ENCODE results near the gene MRPL36. TPM values are rescaled to one million over a fixed set of nuclear protein-coding genes. Genes with fewer than 3 reads are reported as not detected.
A peak's percentile ranks its signal among the peaks of the same experiment; 100 is the strongest.

The MRPL36 gene
- total RNA-seq, 1 donor from 2014 or later: 57.4 TPM

- peaks cover 4% of the 10 kb centered on the region for H3K27me3 ChIP-seq (ENCODE audit: low read depth)
- peaks cover 8% of the 10 kb centered on the region for H3K4me1 ChIP-seq
- TF ChIP-seq, protein P1, sequence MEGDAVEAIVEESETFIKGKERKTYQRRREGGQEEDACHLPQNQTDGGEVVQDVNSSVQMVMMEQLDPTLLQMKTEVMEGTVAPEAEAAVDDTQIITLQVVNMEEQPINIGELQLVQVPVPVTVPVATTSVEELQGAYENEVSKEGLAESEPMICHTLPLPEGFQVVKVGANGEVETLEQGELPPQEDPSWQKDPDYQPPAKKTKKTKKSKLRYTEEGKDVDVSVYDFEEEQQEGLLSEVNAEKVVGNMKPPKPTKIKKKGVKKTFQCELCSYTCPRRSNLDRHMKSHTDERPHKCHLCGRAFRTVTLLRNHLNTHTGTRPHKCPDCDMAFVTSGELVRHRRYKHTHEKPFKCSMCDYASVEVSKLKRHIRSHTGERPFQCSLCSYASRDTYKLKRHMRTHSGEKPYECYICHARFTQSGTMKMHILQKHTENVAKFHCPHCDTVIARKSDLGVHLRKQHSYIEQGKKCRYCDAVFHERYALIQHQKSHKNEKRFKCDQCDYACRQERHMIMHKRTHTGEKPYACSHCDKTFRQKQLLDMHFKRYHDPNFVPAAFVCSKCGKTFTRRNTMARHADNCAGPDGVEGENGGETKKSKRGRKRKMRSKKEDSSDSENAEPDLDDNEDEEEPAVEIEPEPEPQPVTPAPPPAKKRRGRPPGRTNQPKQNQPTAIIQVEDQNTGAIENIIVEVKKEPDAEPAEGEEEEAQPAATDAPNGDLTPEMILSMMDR (IDR thresholded peaks at IDR 0.05; ENCODE audit: borderline replicate concordance): no peak
- no peak overlapping the region for H3K4me3 ChIP-seq
- H3K27ac ChIP-seq (replicated peaks): no peak overlapping the region
- no peaks in the 10 kb centered on the region for H3K36me3 ChIP-seq
- intact Hi-C loops (cut with micrococcal nuclease): no loop called here
- DNase-seq: no peak
- H3K9me3 ChIP-seq (replicated peaks): no peaks in the 10 kb centered on the region
Observed at GRCh38 chr5:1779021-1779680, 20.5 kb downstream of the MRPL36 start.

GRCh38 chr5:1778138-1779020 lies 21.3 kb downstream of the MRPL36 start:
- intact Hi-C loops (cut with micrococcal nuclease): no loop called here
- no peak overlapping the region for H3K4me3 ChIP-seq
- no peaks in the 10 kb centered on the region for H3K9me3 ChIP-seq (replicated peaks)
- TF ChIP-seq, protein P1 (IDR thresholded peaks at IDR 0.05; ENCODE audit: borderline replicate concordance): no peak
- H3K27me3 ChIP-seq (ENCODE audit: low read depth): peaks cover 2% of the 10 kb centered on the region
- H3K4me1 ChIP-seq: peaks cover 7% of the 10 kb centered on the region
- no peaks in the 10 kb centered on the region for H3K36me3 ChIP-seq
- H3K27ac ChIP-seq (replicated peaks): no peak overlapping the region
- DNase-seq: no peak

- Histone ChIP-seq H3K9me3 (replicated peaks) (no peaks in the 10 kb centered on the region), H3K27ac (replicated peaks) (no peak overlapping the region), H3K4me3 (no peak overlapping the region), H3K27me3 (ENCODE audit: low read depth) (peaks cover 2% of the 10 kb centered on the region), H3K4me1 (no peaks in the 10 kb centered on the region), H3K36me3 (no peaks in the 10 kb centered on the region)
- TF ChIP-seq, protein P1 (IDR thresholded peaks at IDR 0.05; ENCODE audit: borderline replicate concordance): no peak
- DNase-seq: no peak
- intact Hi-C loops (cut with micrococcal nuclease): no loop called here
Observed at GRCh38 chr5:1777281-1778137, 22.1 kb downstream of the MRPL36 start.

- no peak for DNase-seq
- intact Hi-C loops (cut with micrococcal nuclease): no loop called here
- Histone ChIP-seq H3K4me3 (no peak overlapping the region), H3K27me3 (ENCODE audit: low read depth) (peaks cover 2% of the 10 kb centered on the region), H3K36me3 (no peaks in the 10 kb centered on the region), H3K9me3 (replicated peaks) (no peaks in the 10 kb centered on the region), H3K4me1 (no peaks in the 10 kb centered on the region), H3K27ac (replicated peaks) (no peak overlapping the region)
- TF ChIP-seq, protein P1 (IDR thresholded peaks at IDR 0.05; ENCODE audit: borderline replicate concordance): no peak
Observed at GRCh38 chr5:1776831-1777230, 22.8 kb downstream of the MRPL36 start.

- Histone ChIP-seq H3K36me3 (no peaks in the 10 kb centered on the region), H3K4me1 (no peaks in the 10 kb centered on the region), H3K4me3 (no peak overlapping the region), H3K9me3 (replicated peaks) (no peaks in the 10 kb centered on the region), H3K27me3 (ENCODE audit: low read depth) (peaks cover 2% of the 10 kb centered on the region), H3K27ac (replicated peaks) (no peak overlapping the region)
- TF ChIP-seq, protein P1 (IDR thresholded peaks at IDR 0.05; ENCODE audit: borderline replicate concordance): peak; percentile 58
- DNase-seq: no peak
- intact Hi-C loops (cut with micrococcal nuclease): no loop called here
Observed at GRCh38 chr5:1772634-1773033, 27.0 kb downstream of the MRPL36 start.

All from left ventricle myocardium inferior (tissue), 1 donor.